Measurements from ENCODE around the gene ROR1. TPM values are rescaled to one million over a fixed set of nuclear protein-coding genes. Genes with fewer than 3 reads are reported as not detected.

The ROR1 gene
- total and polyA plus RNA-seq, 2 of the 13 experiments (the other 11 are each of a cell fraction or from before 2014, with no cell fraction given): 0.58 to 2.3 TPM

DNA sequence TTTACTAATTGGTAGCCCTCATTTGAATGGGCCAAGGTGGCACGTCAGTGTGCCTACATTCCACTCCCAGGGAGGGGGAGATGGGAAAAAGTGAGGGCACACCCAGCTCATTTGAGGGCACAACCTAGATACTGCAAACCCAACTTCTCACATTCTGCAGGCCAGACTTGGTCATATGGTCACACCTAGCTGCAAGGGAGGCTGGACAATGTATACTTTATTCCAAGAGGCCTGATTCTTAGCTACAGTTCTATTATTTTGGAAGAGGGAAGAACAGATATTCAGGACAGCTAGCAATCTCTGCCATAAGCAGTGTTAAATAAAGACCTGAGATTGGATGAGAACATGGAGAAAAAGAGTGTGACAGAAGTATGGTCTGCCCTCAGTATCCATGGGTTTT lies 180.4 kb downstream of the ROR1 start:
- no peaks in the 10 kb centered on the region for H4K20me1 ChIP-seq (ENCODE audit: insufficient read depth, low read length)
- no peaks in the 10 kb centered on the region for H3K4me1 ChIP-seq (ENCODE audit: insufficient read depth, low read length)
- H3K27ac ChIP-seq (ENCODE audit: extremely low read length, insufficient read depth, low read length): no peak overlapping the region
- 38% methylated on average over 1 of the region's 1 CpG for WGBS (ENCODE audit: low lambda C conversion rate)
- H3K4me2 ChIP-seq (ENCODE audit: low read depth, low read length): no peak overlapping the region
- intact Hi-C loops (cut with micrococcal nuclease; ENCODE audit: unreplicated experiment): no loop called here
- ATAC-seq (no peak), DNase-seq (ENCODE audit: low spot score) (no peak), FAIRE-seq (no peak)
- TF ChIP-seq JUND (CRISPR knock-in tag; IDR thresholded peaks at IDR 0.05): no peak
- no peak for TF ChIP-seq ZMYM4 (CRISPR knock-in tag; IDR thresholded peaks at IDR 0.05)
- TF ChIP-seq NRL (CRISPR knock-in tag; IDR thresholded peaks at IDR 0.05; ENCODE audit: borderline replicate concordance): no peak
- TF ChIP-seq CC2D1A (CRISPR knock-in tag; IDR thresholded peaks at IDR 0.05): no peak
- no peak for TF ChIP-seq USF2 (IDR thresholded peaks at IDR 0.05; ENCODE audit: low read depth, low read length)
- TF ChIP-seq USF2 (CRISPR knock-in tag; IDR thresholded peaks at IDR 0.05; ENCODE audit: borderline replicate concordance): no peak
- TF ChIP-seq GPBP1L1 (CRISPR knock-in tag; IDR thresholded peaks at IDR 0.05): no peak
- no peak for TF ChIP-seq IKZF4 (CRISPR knock-in tag; IDR thresholded peaks at IDR 0.05; ENCODE audit: borderline replicate concordance, low read depth, not compliant biosample characterization)
- TF ChIP-seq IRF2 (CRISPR knock-in tag; IDR thresholded peaks at IDR 0.05): no peak
- no peak for TF ChIP-seq ZNF792 (CRISPR knock-in tag; IDR thresholded peaks at IDR 0.05)
- TF ChIP-seq ELF4 (CRISPR knock-in tag; IDR thresholded peaks at IDR 0.05; ENCODE audit: borderline replicate concordance): no peak
- TF ChIP-seq REST (IDR thresholded peaks at IDR 0.05; ENCODE audit: borderline replicate concordance in 1 of 2, low read depth in 1 of 2, low read length in 2 of 2): no peak
- no peak for TF ChIP-seq KLF15 (CRISPR knock-in tag; IDR thresholded peaks at IDR 0.05; ENCODE audit: borderline replicate concordance)
- TF ChIP-seq ZNF510 (CRISPR knock-in tag; IDR thresholded peaks at IDR 0.05; ENCODE audit: low read depth): no peak
- no peak for TF ChIP-seq ZNF772 (CRISPR knock-in tag; IDR thresholded peaks at IDR 0.05)
- TF ChIP-seq ETV6 (CRISPR knock-in tag; conservative IDR thresholded peaks at IDR 0.05): no peak
- TF ChIP-seq ZMYM3 (CRISPR knock-in tag; IDR thresholded peaks at IDR 0.05): no peak
- ChIA-PET CTCF (ENCODE audit: low intra/inter-chr PET ratio, low total read pairs) (no interaction called here), POLR2A (no interaction called here)
- no peaks in the 10 kb centered on the region for H3K79me2 ChIP-seq (ENCODE audit: insufficient read depth, low read length)
- peaks cover 11% of the 10 kb centered on the region; the same call in 1 of the 2 replicates for H3K9me3 ChIP-seq (ENCODE audit: low read length)
- H3K36me3 ChIP-seq (replicated peaks in 1 of 2; ENCODE audit: control insufficient read depth in 1 of 2, insufficient read depth in 2 of 2, low read length in 2 of 2): no peaks in the 10 kb centered on the region
- H3K27me3 ChIP-seq (ENCODE audit: control insufficient read depth in 1 of 2, insufficient read depth in 2 of 2, low read length in 2 of 2): no peaks in the 10 kb centered on the region
- in situ Hi-C loops (cut with HindIII; ENCODE audit: extremely low pct_ligation_motif_present, low pct_unique_long_range_greater_than_20kb): no loop called here
- no TSS peak for BruUV-seq (replicated peaks)
- H2AFZ ChIP-seq (ENCODE audit: low read length): no peak overlapping the region
- no peak overlapping the region for H3K4me3 ChIP-seq (replicated peaks in 1 of 3; ENCODE audit: insufficient read depth in 1 of 3, low read depth in 2 of 3, low read length in 3 of 3)
- H3K9ac ChIP-seq (ENCODE audit: insufficient read depth, low read depth, low read length): no peak overlapping the region

Data from HepG2 (cell line).